OCI-LY7 (cell line): ENCODE measurements around the gene ACVR2A. TPM values are rescaled to one million over a fixed set of nuclear protein-coding genes. Genes with fewer than 3 reads are reported as not detected.

Experiments used
- BruUV-seq: library from RNA; stranded (reverse); fragments of 400-500 nt; replicated peaks from 2 replicates; lab custom pipeline; 2021; lab: Mats Ljungman, UMichigan
- CTCF ChIA-PET: fragments of 300-600 bp; sonication (Branson Sonifier 250); formaldehyde crosslinking; loops from one replicate; lab custom pipeline; 2022; ENCODE audit warnings: antibody characterized with exemption; ENCODE audit not compliant: unreplicated experiment; lab: Charles Lee
- POLR2A ChIA-PET: fragments of 300-600 bp; sonication (Branson Sonifier 250); formaldehyde crosslinking; loops from one replicate; lab custom pipeline; 2022; ENCODE audit warnings: antibody characterized with exemption; lab: Charles Lee
- DNase-seq: peaks from one replicate; pipeline ENCODE4 v3.0.0-alpha.2; 2015; ENCODE audit warnings: low spot score
- H2AFZ ChIP-seq: fragments of 200-600 bp; sonication (generic), shearing (Covaris generic); 2 replicates; pipeline ENCODE4 v1.6.1; 2014; ENCODE audit warnings: mild to moderate bottlenecking, antibody characterized with exemption, low read length, moderate library complexity
- H3K27ac ChIP-seq: fragments of 200-600 bp; sonication (generic); 2 replicates; pipeline ENCODE4 v1.5.1; 2014; ENCODE audit warnings: mixed run types, low read depth, mild to moderate bottlenecking, moderate library complexity, low read length, inconsistent platforms; ENCODE audit not compliant: poor library complexity, severe bottlenecking
- H3K36me3 ChIP-seq: fragments of 200-600 bp; sonication (generic); 2 replicates; pipeline ENCODE4 v1.6.1; 2014; ENCODE audit warnings: mild to moderate bottlenecking, antibody characterized with exemption, low read length, moderate library complexity, mixed read lengths; ENCODE audit not compliant: insufficient read depth
- H3K4me1 ChIP-seq: fragments of 200-600 bp; sonication (generic); 2 replicates; pipeline ENCODE4 v1.5.1; 2014; ENCODE audit warnings: mild to moderate bottlenecking, low read length; ENCODE audit not compliant: insufficient read depth, poor library complexity, severe bottlenecking
- H3K4me2 ChIP-seq: fragments of 200-600 bp; sonication (generic); 2 replicates; pipeline ENCODE4 v1.6.1; 2014; ENCODE audit warnings: mild to moderate bottlenecking, low read length
- H3K4me3 ChIP-seq: fragments of 200-600 bp; sonication (generic); 2 replicates; pipeline ENCODE4 v1.5.1; 2014; ENCODE audit warnings: mild to moderate bottlenecking, low read depth, low read length; ENCODE audit not compliant: poor library complexity, severe bottlenecking
- H3K79me2 ChIP-seq: fragments of 200-600 bp; sonication (generic); 2 replicates; pipeline ENCODE4 v1.6.1; 2016; ENCODE audit warnings: low read depth, mild to moderate bottlenecking, low read length, moderate library complexity, mixed read lengths; ENCODE audit not compliant: insufficient read depth
- H3K9me2 ChIP-seq: fragments of 200-600 bp; sonication (generic); 2 replicates; pipeline ENCODE4 v1.6.1; 2016; ENCODE audit warnings: mild to moderate bottlenecking, low read length, mixed read lengths; ENCODE audit not compliant: insufficient read depth
- H3K9me3 ChIP-seq: fragments of 200-600 bp; sonication (generic); 2 replicates; pipeline ENCODE4 v1.6.1; 2014; ENCODE audit warnings: mild to moderate bottlenecking, mixed run types, low read length, mixed read lengths
- H4K20me1 ChIP-seq: fragments of 200-600 bp; sonication (generic); 2 replicates; pipeline ENCODE4 v1.6.1; 2014; ENCODE audit warnings: mild to moderate bottlenecking, antibody characterized with exemption, low read length, moderate library complexity, mixed read lengths; ENCODE audit not compliant: insufficient read depth
- CTCF ChIP-seq: fragments of 200-600 bp; sonication (generic); conservative IDR thresholded peaks from 2 replicates; pipeline ENCODE4 v1.5.1; 2014; ENCODE audit warnings: mild to moderate bottlenecking, antibody characterized with exemption, low read length, moderate library complexity, mixed read lengths
- EZH2phosphoT487 ChIP-seq: fragments of 200-600 bp; sonication (generic); IDR thresholded peaks from 2 replicates; pipeline ENCODE4 v1.6.1; 2018; ENCODE audit warnings: low read depth, borderline replicate concordance, mild to moderate bottlenecking, mixed run types, antibody characterized with exemption, low read length, moderate library complexity, mixed read lengths
- intact Hi-C: fragments of 100-400 bp; cut with micrococcal nuclease; formaldehyde crosslinking; loops from one replicate; pipeline ENCODE4 v1.10.0; 2022; ENCODE audit not compliant: unreplicated experiment
- total RNA-seq, 2 experiments: library from RNA; depleted of rRNA in 1 of 2; stranded (reverse); fragments of >200 nt in 1 of 2; shearing (Covaris generic) in 1 of 2; gene quantifications; 2 replicates each; pipeline ENCODE4 v1.2.3, GENCODE V29; 2014 to 2022

Gene ACVR2A
- total RNA-seq, 2 experiments from 2014 or later: 1.5 to 2.5 TPM

- H3K27ac ChIP-seq: no peak overlapping the region
- DNase-seq: no peak
- H2AFZ ChIP-seq: no peak overlapping the region
- H3K4me1 ChIP-seq: no peaks in the 10 kb centered on the region
- CTCF ChIA-PET: no interaction called here
- H3K4me3 ChIP-seq: no peak overlapping the region
- no peaks in the 10 kb centered on the region for H3K9me3 ChIP-seq
- no peaks in the 10 kb centered on the region for H4K20me1 ChIP-seq
- no TSS peak for BruUV-seq
- TF ChIP-seq CTCF (no peak), EZH2phosphoT487 (no peak)
- no peaks in the 10 kb centered on the region for H3K9me2 ChIP-seq
- H3K4me2 ChIP-seq: no peak overlapping the region
- intact Hi-C loops: no loop called here
- POLR2A ChIA-PET: interaction anchor here (0.6 kb wide), 1 partner anchor 69 kb away, joined by 7 read pairs; the partner anchor contains the start of genes MBD5 and ORC4
- no peaks in the 10 kb centered on the region for H3K79me2 ChIP-seq
- H3K36me3 ChIP-seq: peaks cover 20% of the 10 kb centered on the region
These were observed 107.3 kb downstream of the ACVR2A start for GRCh38 chr2:147952118-147952517.

GRCh38 chr2:147968571-147968970 is 123.7 kb downstream of the ACVR2A start:
- H3K4me1 ChIP-seq: no peaks in the 10 kb centered on the region
- CTCF ChIA-PET: no interaction called here
- intact Hi-C loops: no loop called here
- BruUV-seq: no TSS peak
- no peak for DNase-seq
- no peaks in the 10 kb centered on the region for H3K79me2 ChIP-seq
- no peak for TF ChIP-seq EZH2phosphoT487
- TF ChIP-seq CTCF: no peak
- peaks cover 21% of the 10 kb centered on the region for H3K36me3 ChIP-seq
- H3K4me3 ChIP-seq: no peak overlapping the region
- H3K27ac ChIP-seq: no peak overlapping the region
- POLR2A ChIA-PET: interaction anchor here (0.6 kb wide), 1 partner anchor 1179 kb away, joined by 3 read pairs; no protein-coding TSS in a partner anchor
- H2AFZ ChIP-seq: no peak overlapping the region
- no peaks in the 10 kb centered on the region for H3K9me2 ChIP-seq
- no peaks in the 10 kb centered on the region for H4K20me1 ChIP-seq
- H3K9me3 ChIP-seq: peaks cover 29% of the 10 kb centered on the region; the same call in 1 of the 2 replicates
- no peak overlapping the region for H3K4me2 ChIP-seq

GRCh38 chr2:147976102-147976501 is 131.3 kb downstream of the ACVR2A start:
- Histone ChIP-seq H3K27ac (no peak overlapping the region), H4K20me1 (no peaks in the 10 kb centered on the region; the same call in 1 of the 2 replicates), H3K4me1 (no peaks in the 10 kb centered on the region), H3K36me3 (peaks cover 7% of the 10 kb centered on the region; the same call in 1 of the 2 replicates), H3K9me3 (peaks cover 9% of the 10 kb centered on the region; the same call in 1 of the 2 replicates), H3K4me2 (no peak overlapping the region), H3K4me3 (no peak overlapping the region), H3K9me2 (no peaks in the 10 kb centered on the region), H3K79me2 (no peaks in the 10 kb centered on the region), H2AFZ (no peak overlapping the region)
- no peak for DNase-seq
- TF ChIP-seq CTCF (no peak), EZH2phosphoT487 (no peak)
- intact Hi-C loops: no loop called here
- ChIA-PET CTCF (no interaction called here), POLR2A (no interaction called here)
- BruUV-seq: no TSS peak
